A549 (cell line): ENCODE data around the gene FMNL2. TPM values are rescaled to one million over a fixed set of nuclear protein-coding genes. Genes with fewer than 3 reads are reported as not detected.

Source experiments
- ATAC-seq, 2 experiments: fragments of 200-7000 bp in 1 of 2; fragments of >200 bp in 1 of 2; cut with Nextera tagmentation in 1 of 2; cut with Tn5 transposase in 1 of 2; 3 replicates each; pipeline versions ENCODE4 v1.8.0 to v1.9.1; 2018 to 2020; ENCODE audit warnings: mild to moderate bottlenecking in 1 of 2, moderate library complexity in 1 of 2
- CTCF ChIA-PET: fragments of 300-600 bp; sonication (Branson Sonifier 250); formaldehyde crosslinking; extraction: SDS; loops from one replicate; lab custom pipeline; 2021; ENCODE audit warnings: antibody characterized with exemption, inconsistent platforms; lab: Yijun Ruan, JAX
- POLR2A ChIA-PET: fragments of 350-600 bp; formaldehyde crosslinking; extraction: SDS; loops from one replicate; lab custom pipeline; 2021; ENCODE audit warnings: antibody characterized with exemption, inconsistent platforms; lab: Yijun Ruan, JAX
- DNase-seq, 2 experiments: peaks; one replicate each; pipeline versions ENCODE4 v3.0.0 to v3.0.0-alpha.2; 2011 to 2016; ENCODE audit warnings: low read depth in 1 of 2, low spot score in 1 of 2
- FAIRE-seq: peaks from 2 replicates; lab custom pipeline; 2011; peaks lifted over from hg19 to GRCh38; lab: Jason Lieb, UNC
- H3K27ac ChIP-seq, 2 experiments: fragments of >200 bp; sonication (Bioruptor Twin); formaldehyde crosslinking; 3 replicates each; pipeline ENCODE4 v1.5.1; 2016 to 2017
- H3K4me1 ChIP-seq: fragments of >200 bp; sonication (Bioruptor Twin); formaldehyde crosslinking; 3 replicates; pipeline ENCODE4 v1.6.1; 2016
- H3K4me2 ChIP-seq: fragments of >200 bp; sonication (Bioruptor Twin); formaldehyde crosslinking; 3 replicates; pipeline ENCODE4 v1.6.1; 2016
- H3K4me3 ChIP-seq: fragments of >200 bp; sonication (Bioruptor Twin); formaldehyde crosslinking; 3 replicates; pipeline ENCODE4 v1.5.1; 2016
- H3K9me3 ChIP-seq: fragments of >200 bp; sonication (Bioruptor Twin); formaldehyde crosslinking; 3 replicates; pipeline ENCODE4 v1.6.1; 2016
- CHD2 ChIP-seq: fragments of 150-350 bp; IDR thresholded peaks from 2 replicates; pipeline ENCODE4 v1.6.1; 2014; ENCODE audit warnings: low read length; ENCODE audit not compliant: partially characterized antibody
- E2F6 ChIP-seq: IDR thresholded peaks from 2 replicates; pipeline ENCODE4 v1.6.1; 2012; ENCODE audit warnings: low read depth, borderline replicate concordance
- EHF ChIP-seq: fragments of 250-450 bp; sonication (Bioruptor Pico); IDR thresholded peaks from 2 replicates; pipeline ENCODE4 v1.5.0; 2020; ENCODE audit warnings: mild to moderate bottlenecking
- EHMT2 ChIP-seq: fragments of 200-600 bp; sonication (generic); IDR thresholded peaks from 2 replicates; pipeline ENCODE4 v1.6.1; 2016; ENCODE audit warnings: antibody characterized with exemption, low read depth, mild to moderate bottlenecking, moderate library complexity
- EP300 ChIP-seq, 2 experiments: fragments of >200 bp; sonication (Bioruptor Twin); formaldehyde crosslinking; IDR thresholded peaks; 2 replicates in 1 of 2; 3 replicates in 1 of 2; pipeline ENCODE4 v1.6.1; 2016 to 2017
- ESRRA ChIP-seq: fragments of 150-350 bp; IDR thresholded peaks from 2 replicates; pipeline ENCODE4 v1.6.1; 2014; ENCODE audit warnings: mild to moderate bottlenecking, low read length, borderline replicate concordance
- FOSL2 ChIP-seq, 2 experiments: fragments of 450-650 bp in 1 of 2; fragments of >200 bp in 1 of 2; sonication (Bioruptor Twin) in 1 of 2; formaldehyde crosslinking; IDR thresholded peaks; 2 replicates each; pipeline versions ENCODE4 v1.5.0 to v1.6.1; 2016 to 2020; ENCODE audit warnings: mild to moderate bottlenecking in 1 of 2, moderate library complexity in 1 of 2
- HDAC2 ChIP-seq: fragments of 200-600 bp; sonication (generic); IDR thresholded peaks from 2 replicates; pipeline ENCODE4 v1.6.1; 2016
- HEYL ChIP-seq: fragments of 250-450 bp; sonication (Bioruptor Pico); IDR thresholded peaks from 2 replicates; pipeline ENCODE4 v1.8.0; 2021; ENCODE audit warnings: mild to moderate bottlenecking, moderate library complexity
- HMGXB4 ChIP-seq: fragments of 250-450 bp; sonication (Bioruptor Pico); IDR thresholded peaks from 2 replicates; pipeline ENCODE4 v1.5.0; 2021; ENCODE audit warnings: mild to moderate bottlenecking, moderate library complexity, borderline replicate concordance
- HOXA7 ChIP-seq: fragments of 250-450 bp; sonication (Bioruptor Pico); IDR thresholded peaks from 2 replicates; pipeline ENCODE4 v1.5.0; 2020; ENCODE audit warnings: mild to moderate bottlenecking, moderate library complexity
- MAFK ChIP-seq: fragments of 450-650 bp; IDR thresholded peaks from 2 replicates; pipeline ENCODE4 v1.6.1; 2014; ENCODE audit not compliant: partially characterized antibody
- MAX ChIP-seq: IDR thresholded peaks from 2 replicates; pipeline ENCODE4 v1.6.1; 2012
- MYC ChIP-seq: IDR thresholded peaks from 2 replicates; pipeline ENCODE4 v1.6.1; 2012; ENCODE audit warnings: mild to moderate bottlenecking, inconsistent platforms, low read length, improper control_type of control experiment, borderline replicate concordance
- PHF8 ChIP-seq: fragments of 200-600 bp; sonication (generic); IDR thresholded peaks from 2 replicates; pipeline ENCODE4 v1.6.1; 2016; ENCODE audit warnings: low read depth, mild to moderate bottlenecking, antibody characterized with exemption, moderate library complexity, borderline replicate concordance
- POLR2A ChIP-seq: IDR thresholded peaks from 2 replicates; pipeline ENCODE4 v1.6.1; 2012; ENCODE audit warnings: mild to moderate bottlenecking, low read length
- POLR2AphosphoS2 ChIP-seq: conservative IDR thresholded peaks from 2 replicates; pipeline ENCODE4 v1.6.1; 2012; ENCODE audit warnings: low read length, improper control_type of control experiment, inconsistent platforms
- RARB ChIP-seq: fragments of 250-450 bp; sonication (Bioruptor Pico); IDR thresholded peaks from 2 replicates; pipeline ENCODE4 v1.8.0; 2021; ENCODE audit warnings: mild to moderate bottlenecking, moderate library complexity
- RNF2 ChIP-seq: fragments of 200-600 bp; sonication (generic); IDR thresholded peaks from 2 replicates; pipeline ENCODE4 v1.6.1; 2016; ENCODE audit warnings: low read depth, mild to moderate bottlenecking, antibody characterized with exemption, moderate library complexity, borderline replicate concordance
- TFCP2L1 ChIP-seq: fragments of 250-450 bp; sonication (Bioruptor Pico); IDR thresholded peaks from 2 replicates; pipeline ENCODE4 v1.5.0; 2021; ENCODE audit warnings: mild to moderate bottlenecking
- USF2 ChIP-seq: fragments of 450-650 bp; IDR thresholded peaks from 2 replicates; pipeline ENCODE4 v1.6.1; 2014; ENCODE audit warnings: antibody characterized with exemption
- ZC3H11A ChIP-seq: fragments of 450-650 bp; IDR thresholded peaks from 2 replicates; pipeline ENCODE4 v1.6.1; 2014; ENCODE audit warnings: antibody characterized with exemption, mild to moderate bottlenecking
- ZFP36 ChIP-seq: fragments of 450-650 bp; IDR thresholded peaks from 2 replicates; pipeline ENCODE4 v1.6.1; 2014; ENCODE audit warnings: borderline replicate concordance; ENCODE audit not compliant: partially characterized antibody
- WGBS: methylation state at CpG from one replicate; pipeline ENCODE4 v1.1.6; 2017; ENCODE audit errors: missing lambda C conversion rate; 5-methylcytosine and 5-hydroxymethylcytosine counted together
- polyA plus RNA-seq, 4 experiments: library from polyadenylated mRNA; depleted of rRNA in 3 of 4; stranded (reverse); fragments of >200 nt; fragmentation: RNase III in 1 of 4; extraction: RNeasy Plus Mini Kit Qiagen cat#74134 plus additional on column Dnase treatment in 1 of 4; gene quantifications; 2 replicates in 3 of 4; 3 replicates in 1 of 4; pipeline ENCODE4 v1.2.3, GENCODE V29; 2011 to 2017
- TF ChIP-seq, protein P1 (sequence below): fragments of >200 bp; sonication (Bioruptor Twin); formaldehyde crosslinking; IDR thresholded peaks from 3 replicates; pipeline ENCODE4 v1.6.1; 2016

FMNL2 gene
- polyA plus RNA-seq, 2 of the 4 experiments (the other 2 are of a cell fraction) = 27.9 to 36.5 TPM

GRCh38 chr2:152683400-152683799 lies 348.4 kb downstream of the FMNL2 start:
- DNase-seq (no peak), FAIRE-seq (no peak), ATAC-seq (no peak)
- CTCF ChIA-PET = no interaction called here
- Histone ChIP-seq H3K9me3 (no peaks in the 10 kb centered on the region), H3K27ac (no peak overlapping the region)
- TF ChIP-seq USF2 (no peak), CHD2 (no peak), ZC3H11A (no peak), POLR2AphosphoS2 (no peak), RNF2 (no peak), ZFP36 (no peak), EHF (no peak)
- TF ChIP-seq, all 56 proteins: peak for 0
- Histone ChIP-seq H3K4me2 (no peak overlapping the region), H3K4me1 (peaks cover 11% of the 10 kb centered on the region; the same call in 2 of the 3 replicates), H3K4me3 (no peak overlapping the region)
- POLR2A ChIA-PET = no interaction called here

DNA sequence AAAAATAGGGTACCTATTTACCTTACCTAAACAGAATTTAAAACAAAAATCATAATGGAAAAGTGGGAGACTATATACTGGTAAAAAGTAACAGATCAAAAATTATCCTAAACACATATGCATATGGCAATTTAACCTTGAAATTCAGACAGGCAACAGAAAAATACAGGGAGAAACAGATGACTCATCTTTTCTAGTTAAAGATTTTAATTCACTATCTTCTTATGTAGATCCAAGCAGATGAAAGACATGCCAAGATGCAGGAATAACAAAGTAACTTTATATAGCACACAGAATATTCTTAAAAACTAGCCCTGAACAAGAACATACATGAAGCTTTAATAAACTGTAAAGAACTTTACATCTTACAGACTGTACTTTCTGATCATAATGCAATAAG lies 351.3 kb downstream of the FMNL2 start:
- H3K4me3 ChIP-seq = no peak overlapping the region
- ATAC-seq (no peak), DNase-seq (no peak), FAIRE-seq (no peak)
- H3K27ac ChIP-seq = no peak overlapping the region
- POLR2A ChIA-PET = no interaction called here
- H3K9me3 ChIP-seq = no peaks in the 10 kb centered on the region
- H3K4me2 ChIP-seq = no peak overlapping the region
- CTCF ChIA-PET = no interaction called here
- peaks cover 11% of the 10 kb centered on the region; the same call in 2 of the 3 replicates for H3K4me1 ChIP-seq
- TF ChIP-seq PHF8 = no peak
- no peak for TF ChIP-seq FOSL2 (IDR thresholded peaks at IDR 0.05)
- TF ChIP-seq FOSL2 (CRISPR knock-in tag; IDR thresholded peaks at IDR 0.05) = peak; percentile 53; the same call in 1 of the 2 replicates
- TF ChIP-seq MAFK = peak; percentile 46
- TF ChIP-seq HDAC2 = no peak
- TF ChIP-seq ESRRA = no peak
- no peak for TF ChIP-seq EHF
- no peak for TF ChIP-seq POLR2A

DNA sequence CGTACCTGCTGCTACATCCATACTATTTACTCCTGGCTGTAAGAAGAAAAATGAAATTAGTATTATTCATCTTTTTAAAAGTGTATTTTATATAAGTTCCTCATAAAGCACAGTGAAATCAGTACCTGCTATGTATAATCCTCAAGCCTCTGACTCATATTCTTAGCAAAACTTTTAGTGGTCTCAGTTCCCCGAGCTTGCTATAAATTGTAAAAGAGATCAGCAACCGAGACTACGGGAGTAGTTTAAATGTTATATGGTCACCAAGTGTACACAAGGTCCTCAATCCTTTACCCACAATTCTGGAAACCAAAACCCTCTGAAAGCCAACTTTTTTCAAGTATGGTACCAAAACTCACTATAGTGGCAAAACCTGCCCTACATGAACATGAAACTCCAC lies 358.1 kb downstream of the FMNL2 start:
- peaks cover 22% of the 10 kb centered on the region; the same call in 2 of the 3 replicates for H3K4me1 ChIP-seq
- 91% methylated on average over 4 of the region's 4 CpGs for WGBS
- H3K4me2 ChIP-seq = no peak overlapping the region
- ATAC-seq (no peak), DNase-seq (no peak), FAIRE-seq (no peak)
- no peaks in the 10 kb centered on the region for H3K9me3 ChIP-seq
- TF ChIP-seq TFCP2L1 (CRISPR knock-in tag) (no peak), PHF8 (no peak), HMGXB4 (CRISPR knock-in tag) (no peak), HOXA7 (no peak), RARB (no peak), EHMT2 (no peak), ZFP36 (no peak), EHF (no peak), E2F6 (no peak), MYC (no peak), MAFK (no peak), MAX (no peak), HEYL (CRISPR knock-in tag) (no peak), EP300 (IDR thresholded peaks at IDR 0.05) (no peak)
- TF ChIP-seq, protein P1, sequence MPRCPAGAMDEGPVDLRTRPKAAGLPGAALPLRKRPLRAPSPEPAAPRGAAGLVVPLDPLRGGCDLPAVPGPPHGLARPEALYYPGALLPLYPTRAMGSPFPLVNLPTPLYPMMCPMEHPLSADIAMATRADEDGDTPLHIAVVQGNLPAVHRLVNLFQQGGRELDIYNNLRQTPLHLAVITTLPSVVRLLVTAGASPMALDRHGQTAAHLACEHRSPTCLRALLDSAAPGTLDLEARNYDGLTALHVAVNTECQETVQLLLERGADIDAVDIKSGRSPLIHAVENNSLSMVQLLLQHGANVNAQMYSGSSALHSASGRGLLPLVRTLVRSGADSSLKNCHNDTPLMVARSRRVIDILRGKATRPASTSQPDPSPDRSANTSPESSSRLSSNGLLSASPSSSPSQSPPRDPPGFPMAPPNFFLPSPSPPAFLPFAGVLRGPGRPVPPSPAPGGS = no peak
- no peak overlapping the region for H3K4me3 ChIP-seq
- CTCF ChIA-PET = no interaction called here
- no peak overlapping the region for H3K27ac ChIP-seq
- POLR2A ChIA-PET = no interaction called here
